Measurements from ENCODE around the gene LCOR.

DNA sequence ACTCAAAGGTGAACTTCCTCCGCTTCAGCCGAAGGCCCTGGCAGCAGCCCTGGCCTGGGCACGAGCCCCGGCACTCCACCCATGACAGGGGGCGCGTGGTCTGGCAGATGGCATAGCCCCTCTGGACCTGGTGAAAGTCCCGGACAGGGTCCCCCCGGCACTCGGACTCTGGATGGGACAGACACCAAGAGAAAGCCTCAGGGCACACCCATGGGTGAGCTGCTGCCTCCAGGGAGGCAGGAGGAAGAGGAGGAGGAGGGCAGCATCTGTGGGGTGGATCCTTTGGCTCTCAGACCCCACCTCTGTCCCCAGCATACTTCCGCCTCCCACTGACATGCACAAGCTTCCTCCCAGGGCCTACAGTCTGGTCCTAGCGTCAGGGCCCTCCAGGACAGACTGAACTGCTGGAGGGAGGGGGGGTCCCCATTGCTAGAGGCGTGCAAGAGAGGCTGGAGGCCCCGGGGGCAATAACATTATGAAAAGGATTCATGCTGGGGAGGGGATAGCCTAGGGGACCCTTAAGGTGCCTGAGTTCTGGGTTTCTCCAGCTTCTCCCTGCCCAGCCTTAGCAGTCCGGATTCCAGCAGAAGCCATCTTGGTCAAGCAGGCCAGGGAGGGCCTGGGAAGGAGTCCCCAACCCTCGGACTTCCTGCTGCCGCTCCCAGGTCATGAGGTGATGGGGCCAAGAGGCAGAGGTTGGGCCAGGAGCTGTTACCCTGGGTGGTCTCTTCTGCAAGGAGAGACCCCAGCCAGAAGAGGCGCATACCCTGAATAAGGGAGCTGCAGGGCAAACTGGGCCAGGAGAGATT is 169.3 kb downstream of the LCOR start:
- TF ChIP-seq, protein P1, sequence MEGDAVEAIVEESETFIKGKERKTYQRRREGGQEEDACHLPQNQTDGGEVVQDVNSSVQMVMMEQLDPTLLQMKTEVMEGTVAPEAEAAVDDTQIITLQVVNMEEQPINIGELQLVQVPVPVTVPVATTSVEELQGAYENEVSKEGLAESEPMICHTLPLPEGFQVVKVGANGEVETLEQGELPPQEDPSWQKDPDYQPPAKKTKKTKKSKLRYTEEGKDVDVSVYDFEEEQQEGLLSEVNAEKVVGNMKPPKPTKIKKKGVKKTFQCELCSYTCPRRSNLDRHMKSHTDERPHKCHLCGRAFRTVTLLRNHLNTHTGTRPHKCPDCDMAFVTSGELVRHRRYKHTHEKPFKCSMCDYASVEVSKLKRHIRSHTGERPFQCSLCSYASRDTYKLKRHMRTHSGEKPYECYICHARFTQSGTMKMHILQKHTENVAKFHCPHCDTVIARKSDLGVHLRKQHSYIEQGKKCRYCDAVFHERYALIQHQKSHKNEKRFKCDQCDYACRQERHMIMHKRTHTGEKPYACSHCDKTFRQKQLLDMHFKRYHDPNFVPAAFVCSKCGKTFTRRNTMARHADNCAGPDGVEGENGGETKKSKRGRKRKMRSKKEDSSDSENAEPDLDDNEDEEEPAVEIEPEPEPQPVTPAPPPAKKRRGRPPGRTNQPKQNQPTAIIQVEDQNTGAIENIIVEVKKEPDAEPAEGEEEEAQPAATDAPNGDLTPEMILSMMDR (IDR thresholded peaks at IDR 0.05 in 4 of 5, conservative IDR thresholded peaks at IDR 0.05 in 1 of 5): no peak
- no peak for TF ChIP-seq POLR2A (IDR thresholded peaks at IDR 0.05)
